ENCODE data around the gene SP2. TPM values are rescaled to one million over a fixed set of nuclear protein-coding genes. Genes with fewer than 3 reads are reported as not detected.

SP2 gene
- total RNA-seq, 6 experiments from 2014 or later, result 3.1 to 7.9 (median 5.5) TPM

DNA sequence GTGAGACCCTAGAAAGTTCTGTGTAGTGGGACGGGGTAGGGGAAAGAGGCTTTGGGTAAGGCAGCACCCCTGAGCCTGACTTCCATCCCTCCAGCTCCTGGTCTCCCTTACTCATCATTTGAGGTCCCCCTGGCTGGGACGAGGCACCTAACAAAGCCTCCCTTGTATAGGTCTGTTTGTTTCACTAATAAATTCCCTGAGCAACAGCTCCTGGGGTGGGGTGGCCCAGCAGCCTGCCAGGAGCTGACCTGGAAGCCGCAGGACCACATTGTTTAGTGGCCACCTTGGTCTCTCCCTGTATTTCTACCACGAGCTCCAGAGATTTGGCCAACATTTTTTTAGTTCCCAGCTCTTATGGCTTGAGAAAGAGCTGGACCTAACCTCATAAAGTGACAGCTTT is 54.4 kb downstream of the SP2 start:
- intact Hi-C loops (cut with DNase I), result no loop called here
- WGBS (ENCODE audit: insufficient coverage, low coverage, low lambda C conversion rate, missing lambda C conversion rate), result 100% methylated on average over 1 of the region's 4 CpGs
- Histone ChIP-seq H3K27ac (peak overlapping the region; percentile 86 to 98 (median 93)), H3K4me1 (peaks cover 0 to 78% (median 29%) of the 10 kb centered on the region in 4 donors), H3K4me3 (peak overlapping the region in 1 of 3 donors; percentile 52), H3K36me3 (no peaks in the 10 kb centered on the region), H3K9me3 (no peaks in the 10 kb centered on the region), H3K27me3 (no peaks in the 10 kb centered on the region)
- TF ChIP-seq, protein P1, sequence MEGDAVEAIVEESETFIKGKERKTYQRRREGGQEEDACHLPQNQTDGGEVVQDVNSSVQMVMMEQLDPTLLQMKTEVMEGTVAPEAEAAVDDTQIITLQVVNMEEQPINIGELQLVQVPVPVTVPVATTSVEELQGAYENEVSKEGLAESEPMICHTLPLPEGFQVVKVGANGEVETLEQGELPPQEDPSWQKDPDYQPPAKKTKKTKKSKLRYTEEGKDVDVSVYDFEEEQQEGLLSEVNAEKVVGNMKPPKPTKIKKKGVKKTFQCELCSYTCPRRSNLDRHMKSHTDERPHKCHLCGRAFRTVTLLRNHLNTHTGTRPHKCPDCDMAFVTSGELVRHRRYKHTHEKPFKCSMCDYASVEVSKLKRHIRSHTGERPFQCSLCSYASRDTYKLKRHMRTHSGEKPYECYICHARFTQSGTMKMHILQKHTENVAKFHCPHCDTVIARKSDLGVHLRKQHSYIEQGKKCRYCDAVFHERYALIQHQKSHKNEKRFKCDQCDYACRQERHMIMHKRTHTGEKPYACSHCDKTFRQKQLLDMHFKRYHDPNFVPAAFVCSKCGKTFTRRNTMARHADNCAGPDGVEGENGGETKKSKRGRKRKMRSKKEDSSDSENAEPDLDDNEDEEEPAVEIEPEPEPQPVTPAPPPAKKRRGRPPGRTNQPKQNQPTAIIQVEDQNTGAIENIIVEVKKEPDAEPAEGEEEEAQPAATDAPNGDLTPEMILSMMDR (IDR thresholded peaks at IDR 0.05), result no peak
- no peak for TF ChIP-seq POLR2A (IDR thresholded peaks at IDR 0.05)
- no peak for DNase-seq
- ATAC-seq, result no peak

GRCh38 chr17:47952171-47953021 is 56.4 kb downstream of the SP2 start:
- intact Hi-C loops (cut with DNase I), result no loop called here
- Histone ChIP-seq H3K9me3 (no peaks in the 10 kb centered on the region), H3K27me3 (no peaks in the 10 kb centered on the region), H3K36me3 (no peaks in the 10 kb centered on the region), H3K4me1 (peaks cover 0 to 79% (median 32%) of the 10 kb centered on the region in 4 donors), H3K27ac (peak overlapping the region; percentile 38 to 98 (median 86)), H3K4me3 (no peak overlapping the region)
- ATAC-seq (peak; percentile 2 to 34 (median 17)), DNase-seq (peak; percentile 59 to 84 (median 80))
- WGBS (ENCODE audit: insufficient coverage, low coverage, low lambda C conversion rate, missing lambda C conversion rate), result 43% methylated on average over 9 of the region's 12 CpGs
- TF ChIP-seq, protein P1 (IDR thresholded peaks at IDR 0.05), result no peak
- no peak for TF ChIP-seq POLR2A (IDR thresholded peaks at IDR 0.05)

- intact Hi-C loops (cut with DNase I), result no loop called here
- no peaks in the 10 kb centered on the region for H3K27me3 ChIP-seq
- no peak overlapping the region for H3K27ac ChIP-seq
- H3K36me3 ChIP-seq, result no peaks in the 10 kb centered on the region
- H3K4me1 ChIP-seq, result peaks cover 0 to 68% (median 25%) of the 10 kb centered on the region in 4 donors
- ATAC-seq (no peak), DNase-seq (no peak)
- no peak for TF ChIP-seq POLR2A (IDR thresholded peaks at IDR 0.05)
- TF ChIP-seq, protein P1 (IDR thresholded peaks at IDR 0.05), result no peak
- no peak overlapping the region for H3K4me3 ChIP-seq
- H3K9me3 ChIP-seq, result no peaks in the 10 kb centered on the region
Measured at GRCh38 chr17:47953909-47954308, 57.9 kb downstream of the SP2 start.

- ATAC-seq (peak; percentile 20 to 58 (median 52)), DNase-seq (peak; percentile 53 to 72 (median 67))
- Histone ChIP-seq H3K27ac (peak overlapping the region in 2 of 3 donors; percentile 4 to 49), H3K4me3 (no peak overlapping the region), H3K9me3 (no peaks in the 10 kb centered on the region), H3K27me3 (no peaks in the 10 kb centered on the region), H3K4me1 (peaks cover 0 to 51% (median 18%) of the 10 kb centered on the region in 4 donors), H3K36me3 (no peaks in the 10 kb centered on the region)
- intact Hi-C loops (cut with DNase I), result no loop called here
- 70% methylated on average over 7 of the region's 7 CpGs for WGBS (ENCODE audit: insufficient coverage, low coverage, low lambda C conversion rate, missing lambda C conversion rate)
- no peak for TF ChIP-seq POLR2A (IDR thresholded peaks at IDR 0.05)
- TF ChIP-seq, protein P1 (IDR thresholded peaks at IDR 0.05), result no peak
Measured at GRCh38 chr17:47955497-47956461, 59.7 kb downstream of the SP2 start.
